ENCODE results near the gene OPN1LW.
"Not testable (repeated sequence)": the region's sequence is repeated elsewhere in the genome, so short reads cannot be mapped to it uniquely, and the experiment has no call there.

GRCh38 chrX:154144010-154144409 is at the start of gene OPN1LW:
- TF ChIP-seq POLR2AphosphoS5, CTCF (IDR thresholded peaks at IDR 0.05): not testable (repeated sequence)

All from sigmoid colon (tissue), 4 donors.